IMR-90 (cell line): ENCODE measurements around the gene MSH4.
A peak's percentile ranks its signal among the peaks of the same experiment; 100 is the strongest.

Experiments used
- CEBPB ChIP-seq: IDR thresholded peaks from 2 replicates; pipeline ENCODE4 v1.6.1; 2012; ENCODE audit warnings: low read depth, low read length, improper control_type of control experiment
- MXI1 ChIP-seq: IDR thresholded peaks from 2 replicates; pipeline ENCODE4 v1.6.1; 2012; ENCODE audit warnings: low read depth, mild to moderate bottlenecking, low read length, moderate library complexity, borderline replicate concordance
- POLR2A ChIP-seq: IDR thresholded peaks from 2 replicates; pipeline ENCODE4 v1.6.1; 2012; ENCODE audit warnings: mild to moderate bottlenecking, low read depth, low read length
- RFX5 ChIP-seq: IDR thresholded peaks from 2 replicates; pipeline ENCODE4 v1.8.0; 2012; ENCODE audit warnings: low read depth, mild to moderate bottlenecking, low read length, moderate library complexity
- SMC3 ChIP-seq: fragments of 150-350 bp; IDR thresholded peaks from 2 replicates; pipeline ENCODE4 v1.6.1; 2016; ENCODE audit warnings: low read depth, mild to moderate bottlenecking, antibody characterized with exemption, low read length, moderate library complexity
- TF ChIP-seq, protein P1 (sequence below): conservative IDR thresholded peaks from 2 replicates; pipeline ENCODE4 v1.5.1; 2012; ENCODE audit warnings: mild to moderate bottlenecking, low read depth, low read length, improper control_type of control experiment
- TF ChIP-seq, protein P2 (sequence below): fragments of 150-350 bp; IDR thresholded peaks from 2 replicates; pipeline ENCODE4 v1.6.1; 2017; ENCODE audit warnings: mild to moderate bottlenecking, antibody characterized with exemption, low read length, low read depth
- TF ChIP-seq, protein P3 (sequence below): fragments of 150-350 bp; IDR thresholded peaks from 2 replicates; pipeline ENCODE4 v1.6.1; 2016; ENCODE audit warnings: low read depth, mild to moderate bottlenecking, low read length, moderate library complexity, borderline replicate concordance

DNA sequence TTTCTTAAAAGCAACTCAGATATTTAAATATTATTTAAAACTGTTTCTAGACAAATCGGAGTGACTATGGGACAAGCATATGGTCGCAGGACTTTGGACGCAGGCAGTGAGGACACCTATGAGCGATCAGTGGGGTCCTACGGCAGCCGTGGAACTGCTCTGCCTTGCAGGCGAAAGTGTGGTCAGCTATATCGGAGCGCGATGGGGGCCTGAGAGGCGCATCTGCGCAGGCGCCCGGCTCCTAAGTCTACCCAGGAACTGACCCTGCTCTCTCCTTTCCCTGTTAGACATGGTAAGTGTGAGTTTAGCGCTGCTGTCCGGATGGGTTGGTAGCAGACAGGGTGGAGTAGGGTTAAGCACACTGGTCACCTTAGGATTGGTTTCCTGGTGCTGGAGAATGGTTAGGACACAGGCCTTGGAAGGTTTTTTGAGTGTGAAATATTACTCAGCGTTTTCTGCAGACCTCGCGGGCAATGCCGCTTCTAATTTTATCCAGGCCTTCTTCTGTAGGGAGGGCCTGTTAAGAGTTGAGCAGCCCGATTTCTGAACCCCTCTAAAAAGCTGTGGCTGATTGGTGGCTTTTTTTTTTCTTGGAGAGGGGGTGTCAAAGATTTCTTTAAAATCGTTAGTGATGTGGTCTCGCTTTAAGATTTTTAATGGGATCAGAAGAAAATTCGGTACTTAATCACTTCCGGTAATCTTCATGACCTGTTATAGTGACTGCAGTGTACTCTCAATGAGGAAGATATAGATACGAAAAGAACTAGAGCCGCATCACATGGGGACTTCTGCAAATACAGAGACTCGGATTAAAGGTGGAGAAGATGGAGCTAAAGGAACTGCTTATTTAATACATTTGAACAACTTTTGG lies 10.5 kb upstream of the MSH4 start, which contains the start of gene RABGGTB:
- TF ChIP-seq, protein P1, sequence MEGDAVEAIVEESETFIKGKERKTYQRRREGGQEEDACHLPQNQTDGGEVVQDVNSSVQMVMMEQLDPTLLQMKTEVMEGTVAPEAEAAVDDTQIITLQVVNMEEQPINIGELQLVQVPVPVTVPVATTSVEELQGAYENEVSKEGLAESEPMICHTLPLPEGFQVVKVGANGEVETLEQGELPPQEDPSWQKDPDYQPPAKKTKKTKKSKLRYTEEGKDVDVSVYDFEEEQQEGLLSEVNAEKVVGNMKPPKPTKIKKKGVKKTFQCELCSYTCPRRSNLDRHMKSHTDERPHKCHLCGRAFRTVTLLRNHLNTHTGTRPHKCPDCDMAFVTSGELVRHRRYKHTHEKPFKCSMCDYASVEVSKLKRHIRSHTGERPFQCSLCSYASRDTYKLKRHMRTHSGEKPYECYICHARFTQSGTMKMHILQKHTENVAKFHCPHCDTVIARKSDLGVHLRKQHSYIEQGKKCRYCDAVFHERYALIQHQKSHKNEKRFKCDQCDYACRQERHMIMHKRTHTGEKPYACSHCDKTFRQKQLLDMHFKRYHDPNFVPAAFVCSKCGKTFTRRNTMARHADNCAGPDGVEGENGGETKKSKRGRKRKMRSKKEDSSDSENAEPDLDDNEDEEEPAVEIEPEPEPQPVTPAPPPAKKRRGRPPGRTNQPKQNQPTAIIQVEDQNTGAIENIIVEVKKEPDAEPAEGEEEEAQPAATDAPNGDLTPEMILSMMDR: no peak
- TF ChIP-seq POLR2A (peak; percentile 99), RFX5 (no peak), SMC3 (peak; percentile 1; the same call in 1 of the 2 replicates), CEBPB (no peak), MXI1 (peak; percentile 39; the same call in 1 of the 2 replicates)
- TF ChIP-seq, protein P2, sequence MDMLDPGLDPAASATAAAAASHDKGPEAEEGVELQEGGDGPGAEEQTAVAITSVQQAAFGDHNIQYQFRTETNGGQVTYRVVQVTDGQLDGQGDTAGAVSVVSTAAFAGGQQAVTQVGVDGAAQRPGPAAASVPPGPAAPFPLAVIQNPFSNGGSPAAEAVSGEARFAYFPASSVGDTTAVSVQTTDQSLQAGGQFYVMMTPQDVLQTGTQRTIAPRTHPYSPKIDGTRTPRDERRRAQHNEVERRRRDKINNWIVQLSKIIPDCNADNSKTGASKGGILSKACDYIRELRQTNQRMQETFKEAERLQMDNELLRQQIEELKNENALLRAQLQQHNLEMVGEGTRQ: no peak; the same call in 1 of the 2 replicates
- TF ChIP-seq, protein P3, sequence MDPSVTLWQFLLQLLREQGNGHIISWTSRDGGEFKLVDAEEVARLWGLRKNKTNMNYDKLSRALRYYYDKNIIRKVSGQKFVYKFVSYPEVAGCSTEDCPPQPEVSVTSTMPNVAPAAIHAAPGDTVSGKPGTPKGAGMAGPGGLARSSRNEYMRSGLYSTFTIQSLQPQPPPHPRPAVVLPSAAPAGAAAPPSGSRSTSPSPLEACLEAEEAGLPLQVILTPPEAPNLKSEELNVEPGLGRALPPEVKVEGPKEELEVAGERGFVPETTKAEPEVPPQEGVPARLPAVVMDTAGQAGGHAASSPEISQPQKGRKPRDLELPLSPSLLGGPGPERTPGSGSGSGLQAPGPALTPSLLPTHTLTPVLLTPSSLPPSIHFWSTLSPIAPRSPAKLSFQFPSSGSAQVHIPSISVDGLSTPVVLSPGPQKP: no peak
